Keratinocyte (primary cell): ENCODE results near the gene HLA-E. TPM values are rescaled to one million over a fixed set of nuclear protein-coding genes. Genes with fewer than 3 reads are reported as not detected.

Experiments
- DNase-seq: peaks from one replicate; pipeline ENCODE4 v3.0.0-alpha.2; 2011; ENCODE audit warnings: low read depth, missing footprints, low spot score
- FAIRE-seq: peaks from 2 replicates; lab custom pipeline; 2011; peaks lifted over from hg19 to GRCh38; lab: Jason Lieb, UNC
- H2AFZ ChIP-seq: 2 replicates; pipeline ENCODE4 v1.6.0; 2012; ENCODE audit warnings: low read length, control low read depth, inconsistent platforms; ENCODE audit not compliant: control insufficient read depth
- H3K27ac ChIP-seq: 2 replicates; pipeline ENCODE4 v1.5.1; 2011; ENCODE audit warnings: low read length; ENCODE audit not compliant: control insufficient read depth, insufficient read depth
- H3K27me3 ChIP-seq: 3 replicates; pipeline ENCODE4 v1.6.0; 2011; ENCODE audit warnings: low read length; ENCODE audit not compliant: control insufficient read depth, insufficient read depth; ENCODE audit errors: extremely low read depth
- H3K36me3 ChIP-seq, 2 experiments: 2 replicates in 1 of 2; 3 replicates in 1 of 2; pipeline ENCODE4 v1.5.1; 2011; ENCODE audit warnings: low read length in 2 of 2, mild to moderate bottlenecking in 1 of 2; ENCODE audit not compliant: control insufficient read depth in 2 of 2, insufficient read depth in 2 of 2; ENCODE audit errors: extremely low read depth in 1 of 2
- H3K4me1 ChIP-seq: 3 replicates; pipeline ENCODE4 v1.5.1; 2011; ENCODE audit warnings: low read length; ENCODE audit not compliant: control insufficient read depth, insufficient read depth; ENCODE audit errors: extremely low read depth
- H3K4me2 ChIP-seq: 3 replicates; pipeline ENCODE4 v1.6.0; 2011; ENCODE audit warnings: low read depth, low read length; ENCODE audit not compliant: control insufficient read depth, insufficient read depth; ENCODE audit errors: extremely low read depth
- H3K4me3 ChIP-seq, 3 experiments: fragments of 200-600 bp in 1 of 3; sonication (generic) in 1 of 3; 2 replicates in 2 of 3; 3 replicates in 1 of 3; pipeline ENCODE4 v1.5.1; 2011 to 2016; ENCODE audit warnings: low read length in 3 of 3, mild to moderate bottlenecking in 3 of 3, control low read depth in 2 of 3, inconsistent platforms in 1 of 3, low read depth in 1 of 3, mixed read lengths in 1 of 3, mixed run types in 1 of 3, moderate library complexity in 1 of 3; ENCODE audit not compliant: control insufficient read depth in 2 of 3, insufficient read depth in 2 of 3; ENCODE audit errors: extremely low read depth in 1 of 3
- H3K79me2 ChIP-seq: 2 replicates; pipeline ENCODE4 v1.6.0; 2012; ENCODE audit warnings: low read length; ENCODE audit not compliant: control insufficient read depth, insufficient read depth
- H3K9ac ChIP-seq: 3 replicates; pipeline ENCODE4 v1.6.0; 2011; ENCODE audit warnings: low read length; ENCODE audit not compliant: control insufficient read depth, insufficient read depth; ENCODE audit errors: extremely low read depth
- H3K9me1 ChIP-seq: 3 replicates; pipeline ENCODE4 v1.6.0; 2011; ENCODE audit warnings: low read length; ENCODE audit not compliant: control insufficient read depth, insufficient read depth; ENCODE audit errors: extremely low read depth
- H3K9me3 ChIP-seq: 2 replicates; pipeline ENCODE4 v1.5.1; 2012; ENCODE audit warnings: low read depth, low read length; ENCODE audit not compliant: control insufficient read depth
- H4K20me1 ChIP-seq: 3 replicates; pipeline ENCODE4 v1.6.0; 2011; ENCODE audit warnings: low read length; ENCODE audit not compliant: control insufficient read depth, insufficient read depth; ENCODE audit errors: extremely low read depth
- EZH2 ChIP-seq: IDR thresholded peaks from one replicate; pipeline ENCODE4 v1.6.1; 2012; ENCODE audit warnings: inconsistent platforms, mild to moderate bottlenecking, low read length, moderate library complexity
- dilution Hi-C: fragments of 300-500 bp; cut with MboI; formaldehyde crosslinking; loops from one replicate; pipeline ENCODE4 v1.7.0; 2020; ENCODE audit warnings: low sequenced_read_pairs; ENCODE audit not compliant: extremely low pct_ligation_motif_present
- polyA plus RNA-seq, 5 experiments: library from polyadenylated mRNA; depleted of rRNA in 3 of 5; stranded (reverse) in 3 of 5; stranded (forward) in 1 of 5; unstranded in 1 of 5; fragments of >200 nt; gene quantifications; 1 replicate in 1 of 5; 2 replicates in 3 of 5; 3 replicates in 1 of 5; pipeline versions ENCODE4 v1.2.1 to v1.2.3, GENCODE V29; 2011 to 2012; ENCODE audit warnings: missing spikeins in 2 of 5, low read depth in 1 of 5, low replicate concordance in 1 of 5
- TF ChIP-seq, protein P1 (sequence below), 3 experiments: IDR thresholded peaks in 1 of 3; conservative IDR thresholded peaks in 1 of 3; optimal IDR thresholded peaks in 1 of 3; 2 replicates in 2 of 3; 3 replicates in 1 of 3; pipeline versions ENCODE3 to v1.5.1; 2011; ENCODE audit warnings: low read length in 3 of 3, mild to moderate bottlenecking in 3 of 3, moderate library complexity in 2 of 3, control low read depth in 1 of 3, inconsistent platforms in 1 of 3; ENCODE audit not compliant: insufficient read depth in 2 of 3; ENCODE audit errors: extremely low read depth in 1 of 3

The HLA-E gene
- polyA plus RNA-seq, 1 donor (not counting 4 experiments of a cell fraction or from before 2014, with no cell fraction given) = 108 TPM

DNA sequence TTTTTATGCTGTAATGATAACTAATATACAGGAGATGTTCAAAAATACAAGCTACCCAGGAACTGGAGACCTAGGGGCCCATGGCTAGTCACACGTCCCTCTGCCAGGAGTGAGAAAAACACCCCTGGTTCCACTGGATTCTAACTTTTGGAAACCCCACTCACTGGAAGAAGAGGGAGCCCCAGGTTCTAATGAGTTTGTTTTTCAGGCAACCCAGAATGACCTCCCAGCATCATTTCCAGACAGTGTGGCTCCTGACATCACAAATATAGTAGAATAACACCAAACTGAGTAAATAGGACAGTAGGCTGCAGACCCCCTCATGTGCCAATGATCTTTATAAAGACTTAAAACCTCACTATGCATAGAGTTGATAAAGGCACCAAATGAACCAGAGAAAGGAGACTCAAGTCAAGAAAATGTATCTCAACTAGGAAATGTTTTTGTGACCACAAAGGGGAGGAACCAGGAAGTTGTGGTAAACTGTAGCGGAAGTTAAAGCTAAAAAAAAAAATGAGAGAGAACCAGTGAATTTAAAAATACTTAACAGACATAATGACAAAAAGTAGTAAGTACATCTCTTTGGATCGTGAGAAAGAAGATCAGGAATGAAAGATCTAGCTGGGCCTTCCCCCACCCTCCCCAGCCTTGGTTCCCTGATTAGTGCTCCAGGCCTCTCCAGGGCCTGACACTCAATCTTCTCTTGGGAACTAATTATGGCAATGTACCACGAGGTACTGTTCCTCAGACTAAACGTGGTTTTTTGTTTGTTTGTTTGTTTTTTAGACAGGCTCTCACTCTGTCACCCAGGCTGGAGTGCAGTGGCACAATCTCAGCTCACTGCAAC, 19.8 kb downstream of the HLA-E start:
- Histone ChIP-seq H3K4me3 (no peak overlapping the region), H3K79me2 (no peaks in the 10 kb centered on the region), H3K36me3 (no peaks in the 10 kb centered on the region), H3K4me2 (peak overlapping the region; percentile 17), H3K27ac (no peak overlapping the region), H3K9me1 (no peaks in the 10 kb centered on the region), H3K27me3 (no peaks in the 10 kb centered on the region), H3K9ac (no peak overlapping the region), H3K9me3 (no peaks in the 10 kb centered on the region), H4K20me1 (no peaks in the 10 kb centered on the region), H2AFZ (peak overlapping the region; percentile 64), H3K4me1 (peaks cover 8% of the 10 kb centered on the region)
- FAIRE-seq = peak; percentile 63
- dilution Hi-C loops = no loop called here
- no peak for TF ChIP-seq EZH2
- TF ChIP-seq, protein P1, sequence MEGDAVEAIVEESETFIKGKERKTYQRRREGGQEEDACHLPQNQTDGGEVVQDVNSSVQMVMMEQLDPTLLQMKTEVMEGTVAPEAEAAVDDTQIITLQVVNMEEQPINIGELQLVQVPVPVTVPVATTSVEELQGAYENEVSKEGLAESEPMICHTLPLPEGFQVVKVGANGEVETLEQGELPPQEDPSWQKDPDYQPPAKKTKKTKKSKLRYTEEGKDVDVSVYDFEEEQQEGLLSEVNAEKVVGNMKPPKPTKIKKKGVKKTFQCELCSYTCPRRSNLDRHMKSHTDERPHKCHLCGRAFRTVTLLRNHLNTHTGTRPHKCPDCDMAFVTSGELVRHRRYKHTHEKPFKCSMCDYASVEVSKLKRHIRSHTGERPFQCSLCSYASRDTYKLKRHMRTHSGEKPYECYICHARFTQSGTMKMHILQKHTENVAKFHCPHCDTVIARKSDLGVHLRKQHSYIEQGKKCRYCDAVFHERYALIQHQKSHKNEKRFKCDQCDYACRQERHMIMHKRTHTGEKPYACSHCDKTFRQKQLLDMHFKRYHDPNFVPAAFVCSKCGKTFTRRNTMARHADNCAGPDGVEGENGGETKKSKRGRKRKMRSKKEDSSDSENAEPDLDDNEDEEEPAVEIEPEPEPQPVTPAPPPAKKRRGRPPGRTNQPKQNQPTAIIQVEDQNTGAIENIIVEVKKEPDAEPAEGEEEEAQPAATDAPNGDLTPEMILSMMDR (optimal IDR thresholded peaks at IDR 0.05 in 1 of 3, IDR thresholded peaks at IDR 0.05 in 1 of 3, conservative IDR thresholded peaks at IDR 0.05 in 1 of 3; ENCODE audit: extremely low read depth in 1 of 3, insufficient read depth in 2 of 3, low read length in 3 of 3) = no peak
- DNase-seq = no peak

DNA sequence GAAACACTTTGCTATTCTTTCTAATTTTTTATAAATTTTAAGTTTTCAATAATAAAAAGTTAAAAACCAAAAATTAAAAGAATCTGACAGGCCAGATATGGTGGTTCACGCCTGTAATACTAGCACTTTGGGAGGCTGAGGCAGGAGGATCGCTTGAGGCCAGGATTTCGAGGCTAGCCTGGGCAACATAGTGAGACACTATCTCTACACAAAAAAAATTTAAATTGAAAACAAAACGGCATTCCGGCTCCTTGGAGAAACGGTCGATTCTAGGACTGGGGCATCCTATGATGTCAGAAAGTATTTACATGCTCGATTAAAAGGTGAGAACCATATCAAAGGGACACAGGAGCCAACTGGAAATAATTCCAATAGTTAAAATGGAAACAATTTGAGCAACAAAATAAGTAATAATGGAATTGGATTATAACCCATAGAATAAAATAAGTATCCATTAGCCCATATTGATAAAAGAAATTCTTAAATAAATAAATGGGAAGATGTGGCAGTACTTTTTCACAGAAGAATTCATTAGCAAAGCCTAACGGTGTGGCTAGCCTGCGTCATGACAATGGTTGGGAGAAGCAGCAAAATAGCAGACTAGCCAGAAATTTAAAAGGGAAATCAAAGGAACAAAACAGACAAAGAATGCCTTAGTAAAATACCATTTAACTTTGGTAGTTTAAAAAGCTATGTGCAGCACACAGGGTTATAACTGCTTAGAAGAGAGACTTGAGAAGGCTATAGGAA, 21.3 kb downstream of the HLA-E start:
- Histone ChIP-seq H3K4me2 (no peak overlapping the region), H3K27ac (no peak overlapping the region), H4K20me1 (no peaks in the 10 kb centered on the region), H3K27me3 (no peaks in the 10 kb centered on the region), H3K9me3 (no peaks in the 10 kb centered on the region), H2AFZ (peak overlapping the region; percentile 15), H3K4me1 (peaks cover 8% of the 10 kb centered on the region), H3K36me3 (no peaks in the 10 kb centered on the region), H3K4me3 (no peak overlapping the region), H3K9me1 (no peaks in the 10 kb centered on the region), H3K9ac (no peak overlapping the region), H3K79me2 (no peaks in the 10 kb centered on the region)
- DNase-seq (no peak), FAIRE-seq (no peak)
- TF ChIP-seq, protein P1 (optimal IDR thresholded peaks at IDR 0.05 in 1 of 3, IDR thresholded peaks at IDR 0.05 in 1 of 3, conservative IDR thresholded peaks at IDR 0.05 in 1 of 3; ENCODE audit: extremely low read depth in 1 of 3, insufficient read depth in 2 of 3, low read length in 3 of 3) = no peak
- no peak for TF ChIP-seq EZH2
- dilution Hi-C loops = no loop called here
